Subcutaneous abdominal adipose tissue (tissue), 5 donors: ENCODE data around the gene PARP9.
A peak's percentile ranks its signal among the peaks of the same experiment; 100 is the strongest.

Experiments
- H3K27ac ChIP-seq: one replicate; pipeline ENCODE4 v1.7.0; 2013; ENCODE audit warnings: low read depth, mild to moderate bottlenecking, inconsistent platforms, low read length, moderate library complexity
- H3K27me3 ChIP-seq, 5 donors: one replicate each; pipeline ENCODE4 v1.7.0; 2013; ENCODE audit warnings: low read length in 5 of 5, inconsistent platforms in 1 of 5; ENCODE audit not compliant: control insufficient read depth in 5 of 5, insufficient read depth in 4 of 5
- H3K36me3 ChIP-seq, 5 donors: one replicate each; pipeline ENCODE4 v1.7.0; 2013; ENCODE audit warnings: low read length in 5 of 5; ENCODE audit not compliant: control insufficient read depth in 5 of 5, insufficient read depth in 5 of 5
- H3K4me1 ChIP-seq, 5 donors: one replicate each; pipeline ENCODE4 v1.7.0; 2013; ENCODE audit warnings: low read length in 5 of 5, mild to moderate bottlenecking in 3 of 5, moderate library complexity in 1 of 5; ENCODE audit not compliant: control insufficient read depth in 5 of 5, insufficient read depth in 5 of 5
- H3K4me3 ChIP-seq, 5 donors: one replicate each; pipeline ENCODE4 v1.7.0; 2013; ENCODE audit warnings: low read length in 5 of 5, low read depth in 1 of 5
- H3K9ac ChIP-seq, 5 donors: one replicate each; pipeline ENCODE4 v1.7.0; 2013; ENCODE audit warnings: low read length in 5 of 5, mild to moderate bottlenecking in 4 of 5, moderate library complexity in 3 of 5
- H3K9me3 ChIP-seq, 5 donors: one replicate each; pipeline ENCODE4 v1.7.0; 2013; ENCODE audit warnings: low read length in 5 of 5; ENCODE audit not compliant: control insufficient read depth in 5 of 5
- donor health status: healthy.
- donor health status: healthy.
- donor health status: healthy.
- donor health status: healthy.
- donor health status: healthy.

Gene PARP9

GRCh38 chr3:122564155-122564912, at the start of gene PARP9, which contains the start of gene DTX3L:
TSS of gene PARP9 (minus strand) at chr3:122564300. CDS start at chr3:122559620, 4,680 bp downstream.
TSS of gene DTX3L (plus strand) at chr3:122564338. CDS start at chr3:122564427, 89 bp downstream.
- Histone ChIP-seq H3K9me3 (no peaks in the 10 kb centered on the region), H3K9ac (peak within 1 kb of the TSS; percentile 90 to 99 (median 95)), H3K4me1 (peaks cover 6 to 37% (median 26%) of the 10 kb centered on the region in 5 donors), H3K4me3 (peak within 1 kb of the TSS; percentile 78 to 92 (median 86)), H3K27me3 (no peaks in the 10 kb centered on the region), H3K36me3 (peaks cover 6 to 36% (median 25%) of the 10 kb centered on the region in 5 donors), H3K27ac (peak within 1 kb of the TSS; percentile 95)

GRCh38 chr3:122612696-122613095, 48.6 kb upstream of the PARP9 start:
- Histone ChIP-seq H3K36me3 (no peaks in the 10 kb centered on the region), H3K27me3 (peaks cover 0 to 3% (median 0%) of the 10 kb centered on the region in 5 donors), H3K4me1 (no peaks in the 10 kb centered on the region), H3K4me3 (no peak overlapping the region), H3K27ac (no peak overlapping the region), H3K9ac (no peak overlapping the region), H3K9me3 (no peaks in the 10 kb centered on the region)

GRCh38 chr3:122609798-122610559, 45.9 kb upstream of the PARP9 start:
- Histone ChIP-seq H3K4me3 (no peak overlapping the region), H3K36me3 (no peaks in the 10 kb centered on the region), H3K9ac (no peak overlapping the region), H3K4me1 (no peaks in the 10 kb centered on the region), H3K9me3 (no peaks in the 10 kb centered on the region), H3K27ac (no peak overlapping the region), H3K27me3 (no peaks in the 10 kb centered on the region)

GRCh38 chr3:122608916-122609315, 44.8 kb upstream of the PARP9 start:
- no peaks in the 10 kb centered on the region for H3K36me3 ChIP-seq
- H3K27ac ChIP-seq = no peak overlapping the region
- H3K9ac ChIP-seq = no peak overlapping the region
- no peak overlapping the region for H3K4me3 ChIP-seq
- H3K9me3 ChIP-seq = no peaks in the 10 kb centered on the region
- H3K4me1 ChIP-seq = no peaks in the 10 kb centered on the region
- H3K27me3 ChIP-seq = no peaks in the 10 kb centered on the region

- Histone ChIP-seq H3K27me3 (no peaks in the 10 kb centered on the region), H3K4me1 (no peaks in the 10 kb centered on the region), H3K9me3 (no peaks in the 10 kb centered on the region), H3K9ac (no peak overlapping the region), H3K36me3 (no peaks in the 10 kb centered on the region), H3K4me3 (no peak overlapping the region), H3K27ac (no peak overlapping the region)
Measured at GRCh38 chr3:122606330-122606729, 42.2 kb upstream of the PARP9 start.

GRCh38 chr3:122603056-122603455, 39.0 kb upstream of the PARP9 start:
- Histone ChIP-seq H3K9me3 (no peaks in the 10 kb centered on the region), H3K27me3 (no peaks in the 10 kb centered on the region), H3K27ac (no peak overlapping the region), H3K9ac (no peak overlapping the region), H3K4me1 (no peaks in the 10 kb centered on the region), H3K36me3 (no peaks in the 10 kb centered on the region), H3K4me3 (no peak overlapping the region)

- no peak overlapping the region for H3K9ac ChIP-seq
- no peak overlapping the region for H3K4me3 ChIP-seq
- no peak overlapping the region for H3K27ac ChIP-seq
- no peaks in the 10 kb centered on the region for H3K36me3 ChIP-seq
- H3K27me3 ChIP-seq = no peaks in the 10 kb centered on the region
- no peaks in the 10 kb centered on the region for H3K9me3 ChIP-seq
- H3K4me1 ChIP-seq = no peaks in the 10 kb centered on the region
Measured at GRCh38 chr3:122602011-122602710, 38.1 kb upstream of the PARP9 start.

GRCh38 chr3:122598556-122598955, 34.5 kb upstream of the PARP9 start:
- Histone ChIP-seq H3K9ac (no peak overlapping the region), H3K4me1 (no peaks in the 10 kb centered on the region), H3K9me3 (peaks cover 0 to 5% (median 0%) of the 10 kb centered on the region in 5 donors), H3K36me3 (no peaks in the 10 kb centered on the region), H3K27me3 (no peaks in the 10 kb centered on the region), H3K27ac (no peak overlapping the region), H3K4me3 (no peak overlapping the region)

GRCh38 chr3:122598151-122598550, 34.1 kb upstream of the PARP9 start:
- H3K27ac ChIP-seq = no peak overlapping the region

More at GRCh38 chr3:122598151-122598550, 34.1 kb upstream of the PARP9 start:
- H3K36me3 ChIP-seq = no peaks in the 10 kb centered on the region
- peaks cover 0 to 5% (median 0%) of the 10 kb centered on the region in 5 donors for H3K9me3 ChIP-seq
- H3K27me3 ChIP-seq = no peaks in the 10 kb centered on the region
- H3K4me1 ChIP-seq = no peaks in the 10 kb centered on the region
- no peak overlapping the region for H3K9ac ChIP-seq
- no peak overlapping the region for H3K4me3 ChIP-seq
